T-helper 2 cell treated with Interferon-gamma antibody and Interleukin-4, amounts not matched to agents 5 μg/mL and 100 μg/mL, for 36 hours (primary cell): Measurements from ENCODE around the gene SMARCD2.

Experiments
- DNase-seq: peaks from one replicate; pipeline ENCODE4 v3.0.0; 2021; ENCODE audit warnings: low spot score
- H3K27ac Mint-ChIP-seq: one replicate; pipeline ENCODE4 v1.8.0; 2021; ENCODE audit warnings: mild to moderate bottlenecking, mixed read lengths
- H3K27me3 Mint-ChIP-seq: one replicate; pipeline ENCODE4 v1.8.0; 2021; ENCODE audit warnings: low read depth, mixed read lengths
- H3K36me3 Mint-ChIP-seq: one replicate; pipeline ENCODE4 v1.8.0; 2021; ENCODE audit warnings: low read depth, mixed read lengths
- H3K4me1 Mint-ChIP-seq: one replicate; pipeline ENCODE4 v1.8.0; 2021; ENCODE audit warnings: low read depth, mixed read lengths
- H3K4me3 Mint-ChIP-seq: one replicate; pipeline ENCODE4 v1.8.0; 2022; ENCODE audit warnings: mild to moderate bottlenecking, moderate library complexity, mixed read lengths
- H3K9me3 Mint-ChIP-seq: one replicate; pipeline ENCODE4 v1.8.0; 2021; ENCODE audit warnings: mixed read lengths

Gene SMARCD2

GRCh38 chr17:63786971-63787711, 55.3 kb downstream of the SMARCD2 start:
- Mint-ChIP-seq H3K4me1 (peaks cover 18% of the 10 kb centered on the region), H3K27me3 (no peaks in the 10 kb centered on the region), H3K27ac (no peak overlapping the region), H3K9me3 (no peaks in the 10 kb centered on the region), H3K4me3 (no peak overlapping the region), H3K36me3 (peaks cover 22% of the 10 kb centered on the region)
- no peak for DNase-seq

GRCh38 chr17:63786117-63786516, 56.4 kb downstream of the SMARCD2 start:
- no peaks in the 10 kb centered on the region for H3K9me3 Mint-ChIP-seq
- peaks cover 21% of the 10 kb centered on the region for H3K4me1 Mint-ChIP-seq
- no peak for DNase-seq
- H3K27me3 Mint-ChIP-seq = no peaks in the 10 kb centered on the region
- H3K27ac Mint-ChIP-seq = no peak overlapping the region
- peaks cover 22% of the 10 kb centered on the region for H3K36me3 Mint-ChIP-seq
- H3K4me3 Mint-ChIP-seq = no peak overlapping the region

- Mint-ChIP-seq H3K4me1 (peaks cover 23% of the 10 kb centered on the region), H3K27ac (no peak overlapping the region), H3K4me3 (no peak overlapping the region), H3K9me3 (no peaks in the 10 kb centered on the region), H3K36me3 (peaks cover 25% of the 10 kb centered on the region), H3K27me3 (no peaks in the 10 kb centered on the region)
- DNase-seq = no peak
These were observed 56.9 kb downstream of the SMARCD2 start for GRCh38 chr17:63785556-63785955.

- no peaks in the 10 kb centered on the region for H3K9me3 Mint-ChIP-seq
- peaks cover 30% of the 10 kb centered on the region for H3K36me3 Mint-ChIP-seq
- no peak for DNase-seq
- no peaks in the 10 kb centered on the region for H3K27me3 Mint-ChIP-seq
- peak overlapping the region; percentile 22 for H3K27ac Mint-ChIP-seq
- peaks cover 30% of the 10 kb centered on the region for H3K4me1 Mint-ChIP-seq
- H3K4me3 Mint-ChIP-seq = no peak overlapping the region
These were observed 59.0 kb downstream of the SMARCD2 start for GRCh38 chr17:63783522-63783921.
